HEK293 (cell line): Measurements from ENCODE around the gene JPH3.

ENCODE experiments used
- ZBTB26 ChIP-seq: fragments of 450-650 bp; formaldehyde crosslinking; optimal IDR thresholded peaks from 2 replicates; pipeline ENCODE3; 2016; ENCODE audit warnings: missing biosample characterization, mild to moderate bottlenecking, missing genetic modification characterization
- ZNF121 ChIP-seq: fragments of 450-650 bp; formaldehyde crosslinking; IDR thresholded peaks from 2 replicates; pipeline ENCODE4 v1.5.1; 2016; ENCODE audit warnings: missing biosample characterization, missing genetic modification characterization
- ZNF19 ChIP-seq: fragments of 450-650 bp; formaldehyde crosslinking; IDR thresholded peaks from 2 replicates; pipeline ENCODE4; 2016; ENCODE audit warnings: missing biosample characterization, missing genetic modification characterization, low read depth
- ZNF580 ChIP-seq: fragments of 450-650 bp; formaldehyde crosslinking; IDR thresholded peaks from 2 replicates; pipeline ENCODE4 v1.5.1; 2016; ENCODE audit warnings: missing biosample characterization, missing genetic modification characterization
- TF ChIP-seq, protein P1 (sequence below): fragments of 450-650 bp; formaldehyde crosslinking; IDR thresholded peaks from 2 replicates; pipeline ENCODE4 v1.5.1; 2016; ENCODE audit warnings: missing biosample characterization, missing genetic modification characterization
- TF ChIP-seq, protein P2 (sequence below): fragments of 450-650 bp; formaldehyde crosslinking; IDR thresholded peaks from 2 replicates; pipeline ENCODE4 v1.5.1; 2016; ENCODE audit warnings: missing biosample characterization, missing genetic modification characterization

DNA sequence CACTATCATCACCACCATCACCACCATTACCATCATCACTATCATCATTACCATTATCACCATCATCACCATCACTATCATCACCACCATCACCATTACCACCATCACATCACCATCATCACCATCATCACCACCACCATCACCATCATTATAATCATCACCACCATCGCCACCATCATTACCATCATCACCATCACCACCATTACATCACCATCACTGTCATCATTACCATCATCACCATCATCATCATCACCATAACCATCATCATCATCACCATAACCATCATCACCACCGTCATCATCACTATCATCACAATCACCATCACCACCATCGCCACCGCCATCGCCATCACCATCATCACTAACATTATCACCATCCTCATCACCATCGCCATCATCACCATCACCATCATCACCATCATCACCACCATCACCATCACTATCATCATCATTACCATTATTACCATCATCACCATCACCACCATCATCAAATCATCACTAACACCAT, 4.9 kb upstream of the JPH3 start:
- TF ChIP-seq ZNF19 (tag by site-specific recombination) (no peak), ZBTB26 (tag by site-specific recombination) (no peak), ZNF580 (tag by site-specific recombination) (no peak), ZNF121 (tag by site-specific recombination) (no peak)
- TF ChIP-seq, protein P1, sequence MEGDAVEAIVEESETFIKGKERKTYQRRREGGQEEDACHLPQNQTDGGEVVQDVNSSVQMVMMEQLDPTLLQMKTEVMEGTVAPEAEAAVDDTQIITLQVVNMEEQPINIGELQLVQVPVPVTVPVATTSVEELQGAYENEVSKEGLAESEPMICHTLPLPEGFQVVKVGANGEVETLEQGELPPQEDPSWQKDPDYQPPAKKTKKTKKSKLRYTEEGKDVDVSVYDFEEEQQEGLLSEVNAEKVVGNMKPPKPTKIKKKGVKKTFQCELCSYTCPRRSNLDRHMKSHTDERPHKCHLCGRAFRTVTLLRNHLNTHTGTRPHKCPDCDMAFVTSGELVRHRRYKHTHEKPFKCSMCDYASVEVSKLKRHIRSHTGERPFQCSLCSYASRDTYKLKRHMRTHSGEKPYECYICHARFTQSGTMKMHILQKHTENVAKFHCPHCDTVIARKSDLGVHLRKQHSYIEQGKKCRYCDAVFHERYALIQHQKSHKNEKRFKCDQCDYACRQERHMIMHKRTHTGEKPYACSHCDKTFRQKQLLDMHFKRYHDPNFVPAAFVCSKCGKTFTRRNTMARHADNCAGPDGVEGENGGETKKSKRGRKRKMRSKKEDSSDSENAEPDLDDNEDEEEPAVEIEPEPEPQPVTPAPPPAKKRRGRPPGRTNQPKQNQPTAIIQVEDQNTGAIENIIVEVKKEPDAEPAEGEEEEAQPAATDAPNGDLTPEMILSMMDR (tag by site-specific recombination), result no peak; the same call in 1 of the 2 replicates
- TF ChIP-seq, protein P2, sequence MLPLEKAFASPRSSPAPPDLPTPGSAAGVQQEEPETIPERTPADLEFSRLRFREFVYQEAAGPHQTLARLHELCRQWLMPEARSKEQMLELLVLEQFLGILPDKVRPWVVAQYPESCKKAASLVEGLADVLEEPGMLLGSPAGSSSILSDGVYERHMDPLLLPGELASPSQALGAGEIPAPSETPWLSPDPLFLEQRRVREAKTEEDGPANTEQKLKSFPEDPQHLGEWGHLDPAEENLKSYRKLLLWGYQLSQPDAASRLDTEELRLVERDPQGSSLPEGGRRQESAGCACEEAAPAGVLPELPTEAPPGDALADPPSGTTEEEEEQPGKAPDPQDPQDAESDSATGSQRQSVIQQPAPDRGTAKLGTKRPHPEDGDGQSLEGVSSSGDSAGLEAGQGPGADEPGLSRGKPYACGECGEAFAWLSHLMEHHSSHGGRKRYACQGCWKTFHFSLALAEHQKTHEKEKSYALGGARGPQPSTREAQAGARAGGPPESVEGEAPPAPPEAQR, result peak; percentile 8; the same call in 1 of the 2 replicates
